Bronchial epithelial cell (primary cell): ENCODE results near the gene NLGN4Y. TPM values are rescaled to one million over a fixed set of nuclear protein-coding genes. Genes with fewer than 3 reads are reported as not detected.

Source experiments
- DNase-seq: peaks from one replicate; pipeline ENCODE4 v3.0.0-alpha.2; 2010; ENCODE audit warnings: low read depth
- FAIRE-seq: peaks from 2 replicates; lab custom pipeline; 2011; peaks lifted over from hg19 to GRCh38; lab: Jason Lieb, UNC
- H3K27me3 ChIP-seq: 2 replicates; pipeline ENCODE4 v1.5.1; 2011; ENCODE audit warnings: low read length; ENCODE audit not compliant: control insufficient read depth, insufficient read depth
- H3K36me3 ChIP-seq: 2 replicates; pipeline ENCODE4 v1.5.1; 2011; ENCODE audit warnings: low read length; ENCODE audit not compliant: control insufficient read depth, insufficient read depth
- H3K4me3 ChIP-seq: 2 replicates; pipeline ENCODE4 v1.5.1; 2011; ENCODE audit warnings: mild to moderate bottlenecking, low read depth, low read length, control low read depth
- total RNA-seq: library from RNA; depleted of rRNA; stranded (reverse); fragments of >200 nt; gene quantifications from 2 replicates; pipeline ENCODE4 v1.2.1, GENCODE V29; 2014
- TF ChIP-seq, protein P1 (sequence below): IDR thresholded peaks from 2 replicates; pipeline ENCODE4 v1.5.1; 2011; ENCODE audit warnings: mild to moderate bottlenecking, moderate library complexity, low read length, control low read depth, inconsistent platforms; ENCODE audit not compliant: insufficient read depth, severe bottlenecking

NLGN4Y gene
- total RNA-seq, 1 donor from 2014 or later = 14.2 TPM

DNA sequence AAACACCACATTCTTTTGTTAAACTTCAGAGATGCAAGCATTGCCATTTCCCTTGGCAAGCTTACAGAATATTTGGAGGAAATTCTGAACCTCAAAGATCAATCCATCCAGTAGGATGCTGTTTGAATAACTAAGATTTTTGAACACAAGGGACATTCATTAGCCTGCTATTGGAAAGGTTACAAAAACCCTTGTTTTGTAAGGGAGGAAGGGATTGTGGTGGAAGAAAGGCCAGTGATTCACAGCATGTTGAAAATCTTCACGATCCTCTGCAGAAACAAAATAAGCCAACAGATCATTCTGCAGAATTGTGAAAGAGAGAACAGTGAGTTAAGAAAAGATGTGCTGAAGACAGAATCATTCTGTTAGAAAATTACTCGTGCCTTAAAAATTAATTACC lies 297.9 kb downstream of the NLGN4Y start:
- H3K36me3 ChIP-seq = no peaks in the 10 kb centered on the region
- TF ChIP-seq, protein P1, sequence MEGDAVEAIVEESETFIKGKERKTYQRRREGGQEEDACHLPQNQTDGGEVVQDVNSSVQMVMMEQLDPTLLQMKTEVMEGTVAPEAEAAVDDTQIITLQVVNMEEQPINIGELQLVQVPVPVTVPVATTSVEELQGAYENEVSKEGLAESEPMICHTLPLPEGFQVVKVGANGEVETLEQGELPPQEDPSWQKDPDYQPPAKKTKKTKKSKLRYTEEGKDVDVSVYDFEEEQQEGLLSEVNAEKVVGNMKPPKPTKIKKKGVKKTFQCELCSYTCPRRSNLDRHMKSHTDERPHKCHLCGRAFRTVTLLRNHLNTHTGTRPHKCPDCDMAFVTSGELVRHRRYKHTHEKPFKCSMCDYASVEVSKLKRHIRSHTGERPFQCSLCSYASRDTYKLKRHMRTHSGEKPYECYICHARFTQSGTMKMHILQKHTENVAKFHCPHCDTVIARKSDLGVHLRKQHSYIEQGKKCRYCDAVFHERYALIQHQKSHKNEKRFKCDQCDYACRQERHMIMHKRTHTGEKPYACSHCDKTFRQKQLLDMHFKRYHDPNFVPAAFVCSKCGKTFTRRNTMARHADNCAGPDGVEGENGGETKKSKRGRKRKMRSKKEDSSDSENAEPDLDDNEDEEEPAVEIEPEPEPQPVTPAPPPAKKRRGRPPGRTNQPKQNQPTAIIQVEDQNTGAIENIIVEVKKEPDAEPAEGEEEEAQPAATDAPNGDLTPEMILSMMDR = no peak
- H3K4me3 ChIP-seq = no peak overlapping the region
- DNase-seq (no peak), FAIRE-seq (no peak)
- no peaks in the 10 kb centered on the region for H3K27me3 ChIP-seq

DNA sequence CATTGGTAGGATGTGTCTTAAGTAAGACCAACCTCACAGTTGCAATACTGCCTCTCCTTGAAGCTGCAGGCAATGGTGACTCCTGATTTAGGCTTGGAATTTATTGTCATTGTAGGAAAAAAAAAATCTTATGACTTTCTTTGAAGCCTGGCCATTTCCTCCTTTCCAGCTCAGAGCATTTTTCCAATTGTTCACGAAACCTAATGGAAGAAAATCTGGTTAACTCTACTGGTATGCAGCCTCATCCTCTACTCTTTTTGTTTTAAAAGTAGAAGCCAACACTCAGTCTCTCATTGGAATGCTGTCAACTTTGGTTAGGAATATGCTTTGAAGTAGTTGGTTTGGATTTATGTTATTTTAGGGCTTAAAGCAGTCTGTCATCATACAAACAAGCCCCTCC lies 298.6 kb downstream of the NLGN4Y start:
- FAIRE-seq (no peak), DNase-seq (no peak)
- TF ChIP-seq, protein P1 = no peak
- Histone ChIP-seq H3K36me3 (no peaks in the 10 kb centered on the region), H3K27me3 (no peaks in the 10 kb centered on the region), H3K4me3 (no peak overlapping the region)

DNA sequence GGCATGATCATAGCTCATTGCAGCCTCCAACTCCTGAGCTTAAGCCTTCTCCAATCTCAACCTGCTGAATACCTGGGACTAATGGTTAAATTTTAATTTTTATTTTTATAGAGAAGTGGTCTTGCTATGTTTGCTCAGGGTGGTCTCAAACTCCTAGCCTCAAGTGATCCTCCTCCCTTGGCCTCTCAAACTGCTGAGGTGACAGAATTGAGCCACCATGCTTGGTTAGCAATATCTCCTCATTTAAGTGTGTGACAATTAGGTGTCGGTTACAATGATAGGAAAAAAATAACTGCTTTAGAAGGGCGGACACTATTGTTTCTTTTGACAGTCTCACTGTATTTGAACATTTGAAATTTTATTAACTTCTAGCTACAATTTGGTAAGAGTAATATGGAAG lies 300.3 kb downstream of the NLGN4Y start:
- H3K4me3 ChIP-seq = no peak overlapping the region
- no peaks in the 10 kb centered on the region for H3K27me3 ChIP-seq
- H3K36me3 ChIP-seq = no peaks in the 10 kb centered on the region
- DNase-seq (no peak), FAIRE-seq (no peak)
- TF ChIP-seq, protein P1 = no peak

DNA sequence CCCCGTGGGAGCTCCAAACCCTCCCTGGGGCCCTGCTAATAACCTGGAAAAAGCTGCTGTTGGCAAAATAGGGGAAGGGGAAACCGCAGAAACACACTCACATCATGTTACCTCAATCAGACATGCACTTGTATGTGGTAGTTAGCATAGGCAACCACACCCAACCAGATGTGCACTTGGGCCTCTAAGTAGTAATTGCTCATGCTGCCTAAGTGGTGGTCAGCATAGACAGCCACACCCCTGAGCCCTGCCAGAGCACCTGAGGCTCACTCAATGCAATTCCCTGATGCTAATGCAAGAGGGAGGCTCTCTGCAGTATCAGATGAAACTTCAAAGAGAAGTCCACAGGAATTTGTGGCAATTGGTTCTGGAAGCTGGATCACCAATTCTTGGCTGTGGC lies 301.4 kb downstream of the NLGN4Y start:
- Histone ChIP-seq H3K27me3 (no peaks in the 10 kb centered on the region), H3K36me3 (no peaks in the 10 kb centered on the region), H3K4me3 (no peak overlapping the region)
- FAIRE-seq (no peak), DNase-seq (no peak)
- TF ChIP-seq, protein P1 = no peak

DNA sequence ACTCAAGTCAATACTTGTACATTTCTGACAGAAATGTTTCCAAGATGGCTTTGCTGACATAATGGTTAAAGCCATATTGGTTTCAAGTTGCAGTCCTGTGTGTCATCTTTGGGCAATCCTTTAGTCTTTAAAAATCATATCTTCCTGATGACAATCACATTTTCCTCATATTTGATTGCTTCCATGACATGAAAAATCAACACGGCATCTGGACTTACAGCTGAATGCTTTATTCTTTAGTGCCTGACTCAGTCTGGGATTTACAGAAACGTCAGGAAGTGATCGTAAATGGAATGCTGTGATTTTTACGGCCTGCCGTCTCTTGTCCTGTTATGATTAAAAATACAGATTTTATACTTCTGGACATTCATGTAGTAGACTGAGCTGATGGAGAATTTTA lies 304.2 kb downstream of the NLGN4Y start:
- DNase-seq = peak; percentile 80
- TF ChIP-seq, protein P1 = no peak
- no peaks in the 10 kb centered on the region for H3K36me3 ChIP-seq
- H3K27me3 ChIP-seq = no peaks in the 10 kb centered on the region
- FAIRE-seq = no peak
- no peak overlapping the region for H3K4me3 ChIP-seq

DNA sequence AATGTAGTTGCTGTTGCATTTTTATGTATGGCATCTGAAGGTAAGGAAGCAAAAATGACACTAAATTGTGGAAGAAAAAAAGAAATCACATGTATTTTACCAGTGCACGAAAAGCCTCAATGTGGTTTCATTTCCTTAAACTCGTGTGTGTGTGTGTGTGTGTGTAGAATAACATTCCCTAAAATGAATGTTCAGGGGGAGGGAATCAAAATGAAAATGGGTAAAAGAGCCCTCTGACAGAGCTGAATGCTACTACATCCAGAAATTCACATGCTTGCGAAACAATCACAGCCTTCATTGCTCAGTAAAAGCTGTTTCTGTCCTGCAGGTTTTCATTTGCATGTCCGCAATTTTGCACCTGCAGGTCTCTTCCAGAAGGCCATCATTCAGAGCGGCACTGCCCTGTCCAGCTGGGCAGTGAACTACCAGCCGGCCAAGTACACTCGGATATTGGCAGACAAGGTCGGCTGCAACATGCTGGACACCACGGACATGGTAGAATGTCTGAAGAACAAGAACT lies 305.1 kb downstream of the NLGN4Y start:
- TF ChIP-seq, protein P1 = no peak
- Histone ChIP-seq H3K27me3 (no peaks in the 10 kb centered on the region), H3K36me3 (no peaks in the 10 kb centered on the region), H3K4me3 (no peak overlapping the region)
- FAIRE-seq (no peak), DNase-seq (no peak)
